SK-N-MC (cell line): ENCODE data around the gene CUX1.

ENCODE experiments used
- EZH2 ChIP-seq: fragments of 200-600 bp; sonication (generic); IDR thresholded peaks from one replicate; pipeline ENCODE4 v1.6.1; 2017; ENCODE audit warnings: antibody characterized with exemption
- POLR2AphosphoS5 ChIP-seq: IDR thresholded peaks from 2 replicates; pipeline ENCODE4 v1.6.1; 2012; ENCODE audit warnings: mild to moderate bottlenecking, low read depth, low read length, borderline replicate concordance

- TF ChIP-seq EZH2: no peak
- TF ChIP-seq POLR2AphosphoS5: no peak
Measured at GRCh38 chr7:102223184-102223583, 405.8 kb downstream of the CUX1 start.
